ENCODE measurements around the gene FOXN1.

Gene FOXN1

DNA sequence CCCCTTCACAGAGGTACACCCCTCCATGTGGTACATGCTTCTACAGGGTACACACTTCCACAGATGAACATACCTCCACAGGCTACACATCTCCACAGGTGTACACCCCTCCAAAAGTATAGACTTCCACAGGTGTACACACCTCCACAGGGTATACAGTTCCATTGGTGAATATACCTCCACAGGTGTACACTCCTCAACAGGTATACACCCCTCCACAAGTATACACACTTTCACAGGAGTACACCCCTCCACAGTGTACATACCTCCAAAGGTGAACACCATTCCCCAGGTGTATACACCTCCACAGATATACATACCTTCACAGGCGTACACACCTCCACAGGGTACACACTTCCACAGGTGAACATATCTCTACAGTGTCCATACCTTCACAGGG lies 9.4 kb downstream of the FOXN1 start:
- Histone ChIP-seq H3K27ac (no peak overlapping the region), H3K27me3 (peaks cover 5% of the 10 kb centered on the region), H3K4me1 (ENCODE audit: control insufficient read depth in 1 of 2, insufficient read depth in 1 of 2, low read depth in 1 of 2, low read length in 1 of 2) (no peaks in the 10 kb centered on the region), H3K36me3 (no peaks in the 10 kb centered on the region), H3K9me3 (no peaks in the 10 kb centered on the region), H3K4me3 (ENCODE audit: low read depth in 1 of 2, low read length in 1 of 2) (no peak overlapping the region)
- TF ChIP-seq, protein P1, sequence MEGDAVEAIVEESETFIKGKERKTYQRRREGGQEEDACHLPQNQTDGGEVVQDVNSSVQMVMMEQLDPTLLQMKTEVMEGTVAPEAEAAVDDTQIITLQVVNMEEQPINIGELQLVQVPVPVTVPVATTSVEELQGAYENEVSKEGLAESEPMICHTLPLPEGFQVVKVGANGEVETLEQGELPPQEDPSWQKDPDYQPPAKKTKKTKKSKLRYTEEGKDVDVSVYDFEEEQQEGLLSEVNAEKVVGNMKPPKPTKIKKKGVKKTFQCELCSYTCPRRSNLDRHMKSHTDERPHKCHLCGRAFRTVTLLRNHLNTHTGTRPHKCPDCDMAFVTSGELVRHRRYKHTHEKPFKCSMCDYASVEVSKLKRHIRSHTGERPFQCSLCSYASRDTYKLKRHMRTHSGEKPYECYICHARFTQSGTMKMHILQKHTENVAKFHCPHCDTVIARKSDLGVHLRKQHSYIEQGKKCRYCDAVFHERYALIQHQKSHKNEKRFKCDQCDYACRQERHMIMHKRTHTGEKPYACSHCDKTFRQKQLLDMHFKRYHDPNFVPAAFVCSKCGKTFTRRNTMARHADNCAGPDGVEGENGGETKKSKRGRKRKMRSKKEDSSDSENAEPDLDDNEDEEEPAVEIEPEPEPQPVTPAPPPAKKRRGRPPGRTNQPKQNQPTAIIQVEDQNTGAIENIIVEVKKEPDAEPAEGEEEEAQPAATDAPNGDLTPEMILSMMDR (IDR thresholded peaks at IDR 0.05) = no peak

DNA sequence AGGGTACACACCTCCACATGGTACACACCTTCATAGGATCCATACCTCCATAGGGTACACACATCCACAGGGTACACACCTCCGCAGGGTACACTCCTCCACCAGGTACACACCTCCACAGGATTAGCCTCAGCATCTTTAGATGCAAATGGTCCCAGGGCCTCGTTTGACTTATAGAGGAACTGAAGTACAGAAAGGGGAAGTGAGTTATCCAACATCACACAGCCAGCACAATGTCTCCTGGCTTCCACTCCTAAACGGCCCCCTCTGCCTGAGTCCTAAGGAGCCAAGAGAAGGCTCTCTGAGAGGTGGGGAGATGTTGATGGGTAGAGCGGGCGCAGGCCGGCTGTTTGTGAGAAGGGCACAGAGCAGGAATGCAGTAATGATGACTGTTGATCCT lies 12.0 kb downstream of the FOXN1 start:
- Histone ChIP-seq H3K27ac (no peak overlapping the region), H3K4me1 (ENCODE audit: control insufficient read depth in 1 of 2, insufficient read depth in 1 of 2, low read depth in 1 of 2, low read length in 1 of 2) (no peaks in the 10 kb centered on the region), H3K9me3 (no peaks in the 10 kb centered on the region), H3K4me3 (ENCODE audit: low read depth in 1 of 2, low read length in 1 of 2) (no peak overlapping the region), H3K27me3 (peaks cover 5% of the 10 kb centered on the region), H3K36me3 (no peaks in the 10 kb centered on the region)
- TF ChIP-seq, protein P1 (IDR thresholded peaks at IDR 0.05) = no peak

DNA sequence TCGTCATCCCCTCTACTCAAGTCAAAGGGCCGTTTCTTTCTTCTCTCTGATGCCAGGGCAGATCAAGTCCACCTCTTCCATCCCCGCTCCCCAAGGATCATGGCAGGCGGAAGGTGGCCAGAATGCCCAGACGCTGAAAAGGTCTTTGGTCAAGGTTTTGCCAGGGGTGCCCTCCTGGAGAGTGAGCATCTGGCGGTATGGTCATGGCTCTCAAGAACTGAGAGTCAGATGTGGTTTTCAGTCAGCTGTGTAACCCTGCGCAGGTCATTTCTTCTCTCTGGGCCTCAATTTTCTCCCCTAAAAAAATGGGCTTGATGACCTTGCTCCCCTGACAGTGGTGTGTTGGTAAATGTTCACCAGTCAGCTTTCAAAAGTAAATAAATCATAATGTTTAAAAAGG lies 12.4 kb downstream of the FOXN1 start:
- no peak overlapping the region for H3K27ac ChIP-seq
- H3K4me1 ChIP-seq (ENCODE audit: control insufficient read depth in 1 of 2, insufficient read depth in 1 of 2, low read depth in 1 of 2, low read length in 1 of 2) = no peaks in the 10 kb centered on the region
- no peak overlapping the region for H3K4me3 ChIP-seq (ENCODE audit: low read depth in 1 of 2, low read length in 1 of 2)
- no peaks in the 10 kb centered on the region for H3K36me3 ChIP-seq
- H3K9me3 ChIP-seq = no peaks in the 10 kb centered on the region
- peaks cover 5% of the 10 kb centered on the region for H3K27me3 ChIP-seq
- TF ChIP-seq, protein P1 (IDR thresholded peaks at IDR 0.05) = no peak

DNA sequence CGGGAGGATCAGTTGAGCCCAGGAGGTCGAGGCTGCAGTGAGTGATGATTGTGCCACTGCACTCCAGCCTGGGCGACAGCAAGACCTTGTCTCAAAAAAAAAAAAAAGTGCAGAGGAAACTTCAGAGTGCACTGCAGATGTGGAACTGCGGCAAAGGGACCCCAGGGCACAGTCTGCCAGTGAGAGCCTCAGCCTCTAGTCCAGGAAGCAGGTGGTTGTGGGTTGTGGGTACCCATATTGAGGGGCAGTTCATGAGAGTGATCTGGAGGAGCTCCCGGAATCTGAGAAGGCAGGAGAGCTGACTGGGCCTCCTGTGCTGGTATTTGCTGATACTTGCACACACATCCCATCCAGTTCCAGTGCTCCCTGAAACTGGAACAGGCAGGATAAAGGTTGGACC lies 13.1 kb downstream of the FOXN1 start:
- H3K27ac ChIP-seq = no peak overlapping the region
- H3K36me3 ChIP-seq = no peaks in the 10 kb centered on the region
- no peaks in the 10 kb centered on the region for H3K9me3 ChIP-seq
- no peaks in the 10 kb centered on the region for H3K4me1 ChIP-seq (ENCODE audit: control insufficient read depth in 1 of 2, insufficient read depth in 1 of 2, low read depth in 1 of 2, low read length in 1 of 2)
- peaks cover 5% of the 10 kb centered on the region for H3K27me3 ChIP-seq
- no peak overlapping the region for H3K4me3 ChIP-seq (ENCODE audit: low read depth in 1 of 2, low read length in 1 of 2)
- TF ChIP-seq, protein P1 (IDR thresholded peaks at IDR 0.05) = no peak

DNA sequence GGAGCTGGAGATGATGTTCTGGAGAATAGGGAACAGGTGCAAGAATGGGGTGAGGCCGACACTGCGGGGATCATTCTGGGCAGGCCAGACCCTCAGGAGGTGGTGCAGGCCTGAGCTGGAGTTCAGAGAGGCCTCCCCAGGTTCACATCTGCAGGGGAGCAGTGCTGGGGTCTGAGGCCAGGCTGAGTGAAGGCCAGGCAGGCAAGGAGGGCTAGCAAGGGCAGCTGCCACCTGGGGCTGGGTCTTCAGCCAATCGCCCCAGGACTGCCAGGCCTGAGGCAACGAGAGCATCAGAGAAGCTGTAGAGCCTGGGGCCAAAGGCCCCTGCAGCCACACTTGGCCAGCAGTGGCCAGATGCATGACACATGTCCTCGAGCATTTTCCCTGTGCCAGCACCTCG lies 14.5 kb downstream of the FOXN1 start:
- Histone ChIP-seq H3K9me3 (no peaks in the 10 kb centered on the region), H3K4me1 (ENCODE audit: control insufficient read depth in 1 of 2, insufficient read depth in 1 of 2, low read depth in 1 of 2, low read length in 1 of 2) (no peaks in the 10 kb centered on the region), H3K4me3 (ENCODE audit: low read depth in 1 of 2, low read length in 1 of 2) (no peak overlapping the region), H3K27ac (no peak overlapping the region), H3K27me3 (peaks cover 5% of the 10 kb centered on the region), H3K36me3 (no peaks in the 10 kb centered on the region)
- TF ChIP-seq, protein P1 (IDR thresholded peaks at IDR 0.05) = no peak
